Fibroblast of lung (primary cell): ENCODE measurements around the gene TP73. TPM values are rescaled to one million over a fixed set of nuclear protein-coding genes. Genes with fewer than 3 reads are reported as not detected.

ENCODE experiments used
- DNase-seq, 2 donors: peaks; one replicate each; pipeline versions ENCODE4 v3.0.0 to v3.0.0-alpha.2; 2010; ENCODE audit warnings: low read depth in 2 of 2
- H2AFZ ChIP-seq: 2 replicates; pipeline ENCODE4 v1.5.1; 2012; ENCODE audit warnings: low read length, control low read depth, inconsistent platforms
- H3K27ac ChIP-seq: 2 replicates; pipeline ENCODE4 v1.5.1; 2011; ENCODE audit warnings: low read length, control low read depth; ENCODE audit not compliant: insufficient read depth
- H3K27me3 ChIP-seq: 2 replicates; pipeline ENCODE4 v1.5.1; 2011; ENCODE audit warnings: mild to moderate bottlenecking, low read length; ENCODE audit not compliant: control insufficient read depth, insufficient read depth
- H3K36me3 ChIP-seq: 2 replicates; pipeline ENCODE4 v1.5.1; 2011; ENCODE audit warnings: low read length; ENCODE audit not compliant: control insufficient read depth, insufficient read depth
- H3K4me1 ChIP-seq: 2 replicates; pipeline ENCODE4 v1.5.1; 2011; ENCODE audit warnings: low read length; ENCODE audit not compliant: control insufficient read depth, insufficient read depth; ENCODE audit errors: extremely low read depth
- H3K4me2 ChIP-seq: 2 replicates; pipeline ENCODE4 v1.5.1; 2011; ENCODE audit warnings: low read length, control low read depth; ENCODE audit not compliant: insufficient read depth; ENCODE audit errors: extremely low read depth
- H3K4me3 ChIP-seq, 4 experiments: fragments of 200-600 bp in 1 of 4; sonication (generic) in 1 of 4; replicated peaks in 1 of 4; 2 replicates each; pipeline ENCODE4 v1.5.1; 2011 to 2016; ENCODE audit warnings: low read length in 4 of 4, low read depth in 3 of 4, mild to moderate bottlenecking in 3 of 4, control low read depth in 2 of 4, inconsistent platforms in 1 of 4, mixed read lengths in 1 of 4; ENCODE audit not compliant: insufficient read depth in 1 of 4; ENCODE audit errors: control extremely low read depth in 1 of 4
- H3K79me2 ChIP-seq: 2 replicates; pipeline ENCODE4 v1.5.1; 2012; ENCODE audit warnings: mild to moderate bottlenecking, low read length, inconsistent platforms; ENCODE audit not compliant: control insufficient read depth, insufficient read depth
- H3K9ac ChIP-seq: 2 replicates; pipeline ENCODE4 v1.5.1; 2011; ENCODE audit warnings: mild to moderate bottlenecking, low read length, control low read depth; ENCODE audit not compliant: insufficient read depth
- H3K9me3 ChIP-seq: 2 replicates; pipeline ENCODE4 v1.5.1; 2012; ENCODE audit warnings: low read depth, low read length; ENCODE audit not compliant: control insufficient read depth, insufficient read depth
- H4K20me1 ChIP-seq: 2 replicates; pipeline ENCODE4 v1.5.1; 2011; ENCODE audit warnings: low read length; ENCODE audit not compliant: control insufficient read depth, insufficient read depth; ENCODE audit errors: extremely low read depth
- CTCF ChIP-seq, 2 donors: IDR thresholded peaks in 1 of 2; conservative IDR thresholded peaks in 1 of 2; 1 replicate in 1 of 2; 2 replicates in 1 of 2; pipeline ENCODE4 v1.5.1; 2011 to 2012; ENCODE audit warnings: low read length in 2 of 2, control low read depth in 1 of 2, inconsistent platforms in 1 of 2, low read depth in 1 of 2, mild to moderate bottlenecking in 1 of 2
- EZH2 ChIP-seq: IDR thresholded peaks from 2 replicates; pipeline ENCODE4 v1.5.1; 2012; ENCODE audit warnings: low read length, control low read depth, mild to moderate bottlenecking; ENCODE audit errors: missing control alignments
- polyA plus RNA-seq, 2 donors: library from polyadenylated mRNA; depleted of rRNA in 1 of 2; stranded (reverse) in 1 of 2; unstranded in 1 of 2; fragments of >200 nt; gene quantifications; 2 replicates each; pipeline ENCODE4 v1.2.1, GENCODE V29; 2011 to 2012; ENCODE audit warnings: missing spikeins in 1 of 2
- total RNA-seq: library from RNA; depleted of rRNA; stranded (reverse); fragments of >200 nt; gene quantifications from 2 replicates; pipeline ENCODE4 v1.2.1, GENCODE V29; 2014

The TP73 gene
- total and polyA plus RNA-seq, 2 donors (not counting 1 experiment from before 2014, with no cell fraction given), result not detected

- Histone ChIP-seq H3K9me3 (no peaks in the 10 kb centered on the region), H3K27me3 (no peaks in the 10 kb centered on the region), H4K20me1 (no peaks in the 10 kb centered on the region), H3K9ac (no peak overlapping the region), H3K79me2 (no peaks in the 10 kb centered on the region), H3K36me3 (no peaks in the 10 kb centered on the region), H3K4me3 (no peak overlapping the region), H2AFZ (no peak overlapping the region), H3K4me1 (no peaks in the 10 kb centered on the region), H3K4me2 (no peak overlapping the region), H3K27ac (no peak overlapping the region)
- DNase-seq, result no peak
- TF ChIP-seq EZH2, result no peak
- no peak for TF ChIP-seq CTCF (conservative IDR thresholded peaks at IDR 0.05 in 1 of 2, IDR thresholded peaks at IDR 0.05 in 1 of 2; ENCODE audit: low read depth in 1 of 2, low read length in 2 of 2)
Observed at GRCh38 chr1:3604468-3604974, 47.8 kb upstream of the TP73 start.

- TF ChIP-seq EZH2, result no peak
- no peak for TF ChIP-seq CTCF (conservative IDR thresholded peaks at IDR 0.05 in 1 of 2, IDR thresholded peaks at IDR 0.05 in 1 of 2; ENCODE audit: low read depth in 1 of 2, low read length in 2 of 2)
- Histone ChIP-seq H3K36me3 (no peaks in the 10 kb centered on the region), H3K4me3 (no peak overlapping the region), H3K9me3 (no peaks in the 10 kb centered on the region), H2AFZ (no peak overlapping the region), H3K79me2 (no peaks in the 10 kb centered on the region), H3K27me3 (peaks cover 3% of the 10 kb centered on the region), H3K4me1 (no peaks in the 10 kb centered on the region), H4K20me1 (no peaks in the 10 kb centered on the region), H3K27ac (no peak overlapping the region), H3K4me2 (no peak overlapping the region), H3K9ac (no peak overlapping the region)
- no peak for DNase-seq
Observed at GRCh38 chr1:3604997-3605823, 47.1 kb upstream of the TP73 start.

DNA sequence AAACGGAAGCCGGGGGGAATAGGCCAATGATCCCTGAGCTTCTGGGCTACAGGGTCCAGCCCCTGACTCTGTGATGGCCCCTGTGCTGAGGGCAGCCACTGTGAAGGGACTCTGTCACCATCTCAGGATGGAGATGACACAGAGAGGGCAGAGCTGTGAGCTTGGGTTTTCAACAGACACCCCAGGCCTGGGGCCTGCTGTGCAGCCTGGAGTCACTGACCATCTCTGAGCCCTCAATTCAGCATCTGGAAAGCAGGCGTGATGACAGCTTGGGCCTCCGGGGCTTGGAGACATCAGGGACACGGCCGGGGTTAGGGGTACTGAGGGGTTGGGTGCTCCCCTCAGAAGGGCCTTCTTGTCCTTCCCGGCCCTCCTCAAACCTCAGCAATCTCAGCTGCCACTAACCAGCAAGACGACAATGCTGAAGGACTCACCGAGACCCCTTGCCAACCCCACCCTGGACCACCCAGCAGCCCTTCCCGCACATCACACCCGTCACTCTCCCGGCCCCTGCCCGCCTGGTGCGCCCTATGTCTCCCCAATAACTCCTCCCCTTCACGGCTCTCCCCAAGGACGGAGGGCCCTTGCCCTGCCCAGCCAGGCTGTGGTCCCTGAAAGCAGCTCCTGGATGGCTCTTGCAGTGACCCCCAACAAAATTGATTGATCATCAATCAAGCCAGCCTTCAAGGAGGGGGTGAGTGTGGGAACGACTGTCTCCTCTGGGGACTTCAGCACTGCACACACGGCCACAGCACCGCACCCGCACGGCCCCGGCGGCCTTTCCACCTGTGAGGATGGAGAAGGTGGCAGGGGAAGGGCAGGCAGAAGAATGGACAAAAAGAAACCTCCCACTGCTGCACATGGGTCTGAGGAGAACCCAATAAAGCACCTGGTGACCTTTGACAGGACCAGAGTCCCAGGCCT lies 45.3 kb upstream of the TP73 start:
- Histone ChIP-seq H3K4me1 (no peaks in the 10 kb centered on the region), H3K27ac (no peak overlapping the region), H3K36me3 (no peaks in the 10 kb centered on the region), H3K79me2 (no peaks in the 10 kb centered on the region), H4K20me1 (no peaks in the 10 kb centered on the region), H2AFZ (no peak overlapping the region), H3K4me3 (no peak overlapping the region), H3K27me3 (peaks cover 7% of the 10 kb centered on the region), H3K4me2 (no peak overlapping the region), H3K9me3 (no peaks in the 10 kb centered on the region), H3K9ac (no peak overlapping the region)
- DNase-seq, result no peak
- TF ChIP-seq EZH2 (no peak), CTCF (conservative IDR thresholded peaks at IDR 0.05 in 1 of 2, IDR thresholded peaks at IDR 0.05 in 1 of 2; ENCODE audit: low read depth in 1 of 2, low read length in 2 of 2) (no peak)
